Measurements from ENCODE around the gene RNF7. TPM values are rescaled to one million over a fixed set of nuclear protein-coding genes. Genes with fewer than 3 reads are reported as not detected.
A peak's percentile ranks its signal among the peaks of the same experiment; 100 is the strongest.
"Not testable (repeated sequence)": the region's sequence is repeated elsewhere in the genome, so short reads cannot be mapped to it uniquely, and the experiment has no call there.

The RNF7 gene
- total RNA-seq: 10 to 100 TPM; 67.2 to 77.6 TPM

DNA sequence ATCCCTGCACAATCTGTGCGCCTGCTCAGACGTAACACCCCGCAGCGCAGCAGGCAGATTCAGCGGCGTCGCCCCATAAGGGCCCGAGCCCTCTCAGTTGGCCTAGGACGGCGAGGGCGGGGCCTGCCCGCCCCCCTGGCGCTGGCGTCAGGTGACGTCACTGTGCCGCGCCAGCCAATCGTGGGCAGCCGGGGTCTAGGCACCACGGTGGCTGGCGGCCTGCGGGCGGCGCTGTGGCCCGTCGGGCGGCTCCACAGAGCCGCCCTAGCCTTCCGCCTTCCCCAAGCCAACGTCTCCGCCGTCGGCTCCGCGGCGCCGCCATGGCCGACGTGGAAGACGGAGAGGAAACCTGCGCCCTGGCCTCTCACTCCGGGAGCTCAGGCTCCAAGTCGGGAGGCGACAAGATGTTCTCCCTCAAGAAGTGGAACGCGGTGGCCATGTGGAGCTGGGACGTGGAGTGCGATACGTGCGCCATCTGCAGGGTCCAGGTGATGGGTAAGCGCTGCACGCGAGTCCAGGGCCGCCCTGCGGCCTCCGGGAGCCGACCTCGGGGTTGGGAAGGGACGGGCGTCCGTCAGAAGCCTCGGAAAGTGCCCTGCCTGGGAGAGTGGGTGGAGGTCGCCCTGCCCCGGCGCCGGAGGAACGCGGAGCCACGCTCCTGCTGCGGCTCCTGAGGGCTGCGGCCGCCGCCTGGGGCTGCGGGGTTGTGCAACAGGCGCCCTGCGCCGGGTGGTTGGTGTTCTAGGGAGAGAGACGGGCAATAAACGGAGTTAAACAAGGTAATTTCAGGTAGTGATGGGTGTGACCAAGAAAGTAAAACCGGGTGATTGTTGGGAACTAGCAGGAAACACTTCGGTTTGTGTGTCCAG is at the start of gene RNF7:
TSS of gene RNF7 (plus strand) at position 277 of the 869 bp plus-strand sequence. CDS start at position 321, 44 bp downstream.
- peaks cover 50% of the 10 kb centered on the region for H3K4me1 Mint-ChIP-seq (ENCODE audit: low read depth)

DNA sequence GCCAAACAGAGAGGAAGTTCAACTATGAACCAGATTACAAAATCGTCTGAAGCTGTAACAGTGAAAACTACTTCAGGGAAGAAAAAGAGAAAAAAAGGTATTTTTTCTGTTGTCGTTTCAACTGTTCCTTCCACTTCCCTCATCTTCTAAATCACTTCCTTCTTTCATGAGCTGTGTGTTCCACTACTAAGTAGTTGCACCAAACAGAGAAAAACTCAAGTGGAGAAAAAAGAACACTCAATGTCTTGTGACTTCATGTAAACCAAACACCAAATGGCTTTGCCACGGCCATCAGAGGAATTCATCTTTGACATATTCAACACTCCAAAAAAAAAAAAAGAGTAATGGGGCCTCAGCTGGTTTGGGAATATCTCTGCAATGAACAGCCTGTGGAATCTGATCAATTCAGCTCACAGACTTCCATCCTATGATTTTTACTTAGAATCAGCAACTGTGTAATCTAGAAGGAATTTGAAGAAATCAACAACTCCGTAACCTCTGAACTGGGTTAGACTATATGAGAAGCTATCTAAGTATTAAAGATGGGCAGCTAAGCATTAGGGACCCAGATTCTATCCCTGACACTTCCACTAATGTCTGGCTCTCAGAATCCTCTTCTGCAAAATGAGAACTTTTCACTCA is 47.5 kb upstream of the RNF7 start:
- Mint-ChIP-seq H3K27ac (no peak overlapping the region), H3K4me1 (ENCODE audit: low read depth) (peaks cover 12% of the 10 kb centered on the region), H3K36me3 (ENCODE audit: insufficient read depth in 2 of 2) (no peaks in the 10 kb centered on the region), H3K4me3 (no peak overlapping the region), H3K9me3 (no peaks in the 10 kb centered on the region), H3K27me3 (ENCODE audit: low read depth) (no peaks in the 10 kb centered on the region)
- ATAC-seq (replicated peaks in 1 of 2) (no peak), DNase-seq (no peak)

More for the DNA sequence above, at the start of gene RNF7:
- ATAC-seq (replicated peaks in 1 of 2) (peak; percentile 93 to 95), DNase-seq (peak; percentile 96 to 99)
- H3K9me3 Mint-ChIP-seq: no peaks in the 10 kb centered on the region
- peaks cover 5 to 7% of the 10 kb centered on the region in 2 donors for H3K36me3 Mint-ChIP-seq (ENCODE audit: insufficient read depth in 2 of 2)
- peak within 1 kb of the TSS; percentile 97 to 99 for H3K4me3 Mint-ChIP-seq
- peak within 1 kb of the TSS; percentile 100 for H3K27ac Mint-ChIP-seq
- no peaks in the 10 kb centered on the region for H3K27me3 Mint-ChIP-seq (ENCODE audit: low read depth)

DNA sequence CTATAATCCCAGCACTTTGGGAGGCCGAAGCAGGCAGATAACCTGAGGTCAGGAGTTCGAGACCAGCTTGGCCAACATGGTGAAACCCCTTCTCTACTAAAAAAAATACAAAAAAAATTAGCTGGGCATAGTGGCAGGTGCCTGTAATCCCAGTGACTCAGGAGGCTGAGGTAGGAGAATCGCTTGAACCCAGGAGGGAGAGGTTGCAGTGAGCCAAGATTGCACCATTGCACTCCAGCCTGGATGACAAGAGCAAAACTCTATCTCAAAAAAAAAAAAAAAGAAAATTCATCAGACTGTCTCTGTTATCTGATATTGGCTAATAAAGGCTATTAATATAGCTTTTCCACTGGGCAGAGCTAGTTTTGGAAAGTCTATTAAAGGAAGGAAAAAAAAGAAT is 46.6 kb upstream of the RNF7 start:
- H3K4me1 Mint-ChIP-seq (ENCODE audit: low read depth); H3K9me3 Mint-ChIP-seq: not testable (repeated sequence)

DNA sequence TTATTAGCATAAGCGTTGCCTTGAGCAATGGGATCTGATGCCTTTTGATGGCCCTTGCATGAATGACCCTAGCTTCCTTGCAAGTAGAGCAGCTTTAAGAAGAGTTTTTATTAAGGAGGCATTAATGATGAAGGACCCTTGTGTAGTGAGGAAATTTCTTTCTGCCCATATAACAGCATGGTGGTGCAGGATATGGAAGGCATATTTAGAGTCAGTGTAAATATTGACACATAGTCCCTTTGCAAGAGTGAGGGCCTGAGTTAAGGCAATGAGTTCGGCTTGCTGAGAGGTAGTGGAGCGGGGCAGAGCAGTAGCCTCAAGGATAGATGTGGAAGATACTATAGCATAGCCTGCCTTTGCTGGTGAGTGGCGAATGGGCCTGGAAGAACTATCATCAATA is 45.1 kb upstream of the RNF7 start:
- H3K36me3 Mint-ChIP-seq (ENCODE audit: insufficient read depth in 2 of 2); H3K4me3 Mint-ChIP-seq; H3K4me1 Mint-ChIP-seq (ENCODE audit: low read depth); H3K27ac Mint-ChIP-seq; DNase-seq; H3K27me3 Mint-ChIP-seq (ENCODE audit: low read depth); H3K9me3 Mint-ChIP-seq; ATAC-seq (replicated peaks in 1 of 2): not testable (repeated sequence)

More for the DNA sequence above, 46.6 kb upstream of the RNF7 start:
- not testable (repeated sequence) for H3K27me3 Mint-ChIP-seq (ENCODE audit: low read depth); H3K36me3 Mint-ChIP-seq (ENCODE audit: insufficient read depth in 2 of 2); H3K27ac Mint-ChIP-seq; DNase-seq; H3K4me3 Mint-ChIP-seq; ATAC-seq (replicated peaks in 1 of 2)

DNA sequence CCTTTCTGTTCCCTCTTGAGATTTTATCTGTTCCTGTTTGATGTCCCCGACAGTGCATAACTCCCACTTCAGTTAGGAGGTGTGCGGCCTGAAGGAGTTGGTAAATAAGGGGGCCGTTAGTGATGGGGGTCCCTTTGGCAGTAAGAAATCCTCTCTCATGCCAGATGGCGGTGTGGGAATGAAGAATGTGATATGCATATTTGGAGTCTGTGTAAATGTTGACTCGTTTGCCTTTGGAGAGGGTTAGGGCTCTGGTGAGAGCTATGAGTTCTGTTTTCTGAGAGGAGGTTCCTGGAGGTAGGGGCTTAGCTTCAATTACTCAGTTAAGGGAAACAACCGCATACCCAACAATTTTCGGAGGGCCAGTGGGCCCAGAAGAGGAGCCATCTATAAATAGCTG is 38.8 kb upstream of the RNF7 start:
- H3K27me3 Mint-ChIP-seq (ENCODE audit: low read depth): no peaks in the 10 kb centered on the region
- no peaks in the 10 kb centered on the region for H3K4me1 Mint-ChIP-seq (ENCODE audit: low read depth)
- no peak overlapping the region for H3K4me3 Mint-ChIP-seq

DNA sequence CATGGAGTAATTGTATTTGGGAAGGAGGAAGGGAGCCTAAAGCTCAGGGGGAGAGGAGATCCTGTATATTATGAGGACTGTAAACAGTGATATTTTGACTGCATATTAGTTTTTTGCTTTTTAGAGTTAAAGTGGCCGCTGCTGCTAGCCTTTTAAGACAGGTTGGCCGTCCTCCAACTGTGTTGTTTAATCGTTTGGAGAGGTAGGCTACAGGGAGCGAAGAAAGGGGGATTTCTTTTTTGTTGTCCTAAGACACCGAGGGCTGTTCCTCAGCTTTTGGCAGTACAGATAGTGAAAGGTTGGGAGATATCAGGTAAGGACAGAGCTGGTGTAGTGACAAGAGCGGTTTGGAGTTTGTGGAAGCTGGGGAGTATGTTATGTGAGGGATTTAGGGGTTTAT is 38.2 kb upstream of the RNF7 start:
- Mint-ChIP-seq H3K27ac (no peak overlapping the region), H3K27me3 (ENCODE audit: low read depth) (no peaks in the 10 kb centered on the region), H3K36me3 (ENCODE audit: insufficient read depth in 2 of 2) (no peaks in the 10 kb centered on the region), H3K9me3 (no peaks in the 10 kb centered on the region), H3K4me1 (ENCODE audit: low read depth) (no peaks in the 10 kb centered on the region), H3K4me3 (no peak overlapping the region)
- DNase-seq (no peak), ATAC-seq (replicated peaks in 1 of 2) (no peak)

More for the DNA sequence above, 38.8 kb upstream of the RNF7 start:
- no peak for ATAC-seq (replicated peaks in 1 of 2)
- Mint-ChIP-seq H3K9me3 (no peaks in the 10 kb centered on the region), H3K27ac (no peak overlapping the region), H3K36me3 (ENCODE audit: insufficient read depth in 2 of 2) (no peaks in the 10 kb centered on the region)
- DNase-seq: no peak

DNA sequence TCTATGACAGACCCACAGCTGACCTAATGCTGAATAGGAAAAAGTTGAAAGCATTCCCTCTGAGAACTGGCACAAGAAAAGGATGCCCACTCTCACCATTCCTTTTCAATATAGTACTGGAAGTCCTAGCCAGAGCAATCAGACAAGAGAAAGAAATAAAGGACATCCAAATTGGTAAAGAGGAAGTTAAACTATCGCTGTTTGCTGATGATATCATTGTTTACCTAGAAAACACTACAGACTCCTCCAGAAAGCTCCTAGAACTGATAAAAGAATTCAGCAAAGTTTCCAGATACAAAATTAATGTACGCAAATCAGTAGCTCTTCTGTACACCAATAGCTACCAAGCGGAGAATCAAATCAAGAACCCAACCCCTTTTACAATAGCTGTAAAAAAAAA is 34.7 kb upstream of the RNF7 start:
- H3K27ac Mint-ChIP-seq; DNase-seq; H3K36me3 Mint-ChIP-seq (ENCODE audit: insufficient read depth in 2 of 2); H3K27me3 Mint-ChIP-seq (ENCODE audit: low read depth); H3K9me3 Mint-ChIP-seq; H3K4me1 Mint-ChIP-seq (ENCODE audit: low read depth); H3K4me3 Mint-ChIP-seq; ATAC-seq (replicated peaks in 1 of 2): not testable (repeated sequence)

DNA sequence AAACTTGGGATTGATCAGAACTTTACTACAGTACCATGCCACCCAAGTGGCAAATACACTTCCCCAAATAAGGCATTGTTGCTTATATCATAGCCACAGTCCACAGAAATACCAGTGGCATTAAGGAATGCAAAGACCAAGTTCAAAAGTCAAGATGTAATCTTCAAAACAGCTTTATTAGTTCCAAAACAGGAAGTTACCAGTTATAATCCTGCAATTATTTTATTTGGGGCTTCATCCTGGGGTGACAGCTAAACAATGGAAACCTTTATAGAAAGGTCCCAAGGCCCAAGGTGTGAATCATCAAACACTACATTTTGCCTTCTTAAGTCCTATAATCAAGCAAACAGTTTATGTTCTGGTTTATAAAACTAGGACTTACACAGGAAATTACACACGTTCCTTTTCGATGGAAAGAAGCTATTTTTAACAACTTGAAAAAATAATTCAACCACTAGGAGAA is 30.3 kb upstream of the RNF7 start:
- peaks cover 6% of the 10 kb centered on the region for H3K4me1 Mint-ChIP-seq (ENCODE audit: low read depth)
- H3K36me3 Mint-ChIP-seq (ENCODE audit: insufficient read depth in 2 of 2): no peaks in the 10 kb centered on the region
- no peaks in the 10 kb centered on the region for H3K9me3 Mint-ChIP-seq
- H3K4me3 Mint-ChIP-seq: no peak overlapping the region
- DNase-seq (no peak), ATAC-seq (replicated peaks in 1 of 2) (no peak)
- H3K27ac Mint-ChIP-seq: no peak overlapping the region
- no peaks in the 10 kb centered on the region for H3K27me3 Mint-ChIP-seq (ENCODE audit: low read depth)

DNA sequence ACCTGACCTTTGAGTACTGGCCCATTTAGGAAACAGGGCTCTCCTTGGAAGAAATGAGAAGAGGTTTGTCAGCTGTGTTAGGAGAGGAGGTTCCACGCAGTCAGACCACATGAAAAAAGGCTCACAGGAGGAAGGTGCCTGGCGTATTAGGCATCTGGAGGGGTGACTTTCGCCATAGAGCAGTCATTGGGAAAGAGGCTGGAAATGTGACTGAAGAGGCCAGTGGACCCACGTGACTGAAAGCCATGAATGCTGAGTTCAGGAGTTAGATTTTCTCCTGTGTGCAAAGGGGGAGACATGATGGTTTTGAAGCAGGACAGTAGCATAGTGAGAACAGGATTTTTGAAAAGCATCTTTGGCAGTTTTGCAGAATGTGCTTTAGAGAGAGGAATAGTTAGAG is 29.7 kb upstream of the RNF7 start:
- DNase-seq (no peak), ATAC-seq (replicated peaks in 1 of 2) (no peak)
- peaks cover 6% of the 10 kb centered on the region for H3K4me1 Mint-ChIP-seq (ENCODE audit: low read depth)
- H3K4me3 Mint-ChIP-seq: no peak overlapping the region
- no peaks in the 10 kb centered on the region for H3K9me3 Mint-ChIP-seq
- H3K27me3 Mint-ChIP-seq (ENCODE audit: low read depth): no peaks in the 10 kb centered on the region
- H3K27ac Mint-ChIP-seq: no peak overlapping the region
- H3K36me3 Mint-ChIP-seq (ENCODE audit: insufficient read depth in 2 of 2): no peaks in the 10 kb centered on the region

DNA sequence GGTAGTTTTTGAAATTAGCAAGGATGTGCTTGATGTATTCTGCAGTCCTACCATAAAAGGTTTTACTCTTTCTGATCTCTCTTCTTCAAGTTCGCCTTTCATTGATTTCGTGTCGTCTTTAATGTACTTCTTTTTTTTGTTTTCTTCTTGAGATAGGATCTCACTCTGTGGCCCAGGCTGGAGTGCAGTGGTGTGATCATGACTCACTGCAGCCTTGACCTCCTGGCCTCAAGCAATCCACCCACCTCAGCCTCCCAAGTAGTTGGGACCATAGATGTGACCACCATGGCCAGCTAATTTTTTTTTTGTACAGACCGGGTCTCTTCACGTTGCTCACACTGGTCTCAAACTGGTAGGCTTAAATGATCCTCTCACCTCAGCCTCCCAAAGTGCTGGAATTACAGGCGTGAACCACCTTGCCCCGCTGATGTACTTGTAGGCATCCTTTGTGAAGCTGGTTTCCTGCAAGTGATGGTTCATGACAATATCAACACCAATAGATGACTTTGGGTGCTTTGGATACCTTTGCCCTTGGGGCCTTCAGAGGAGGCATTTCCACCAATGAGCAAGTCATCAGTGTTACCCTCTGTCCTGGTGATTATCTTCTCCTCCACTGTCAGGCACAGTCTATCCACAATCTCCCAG is 28.9 kb upstream of the RNF7 start:
- Mint-ChIP-seq H3K27me3 (ENCODE audit: low read depth) (no peaks in the 10 kb centered on the region), H3K36me3 (ENCODE audit: insufficient read depth in 2 of 2) (no peaks in the 10 kb centered on the region), H3K27ac (no peak overlapping the region), H3K4me1 (ENCODE audit: low read depth) (peaks cover 6% of the 10 kb centered on the region), H3K9me3 (no peaks in the 10 kb centered on the region), H3K4me3 (no peak overlapping the region)
- no peak for ATAC-seq (replicated peaks in 1 of 2)
- no peak for DNase-seq

DNA sequence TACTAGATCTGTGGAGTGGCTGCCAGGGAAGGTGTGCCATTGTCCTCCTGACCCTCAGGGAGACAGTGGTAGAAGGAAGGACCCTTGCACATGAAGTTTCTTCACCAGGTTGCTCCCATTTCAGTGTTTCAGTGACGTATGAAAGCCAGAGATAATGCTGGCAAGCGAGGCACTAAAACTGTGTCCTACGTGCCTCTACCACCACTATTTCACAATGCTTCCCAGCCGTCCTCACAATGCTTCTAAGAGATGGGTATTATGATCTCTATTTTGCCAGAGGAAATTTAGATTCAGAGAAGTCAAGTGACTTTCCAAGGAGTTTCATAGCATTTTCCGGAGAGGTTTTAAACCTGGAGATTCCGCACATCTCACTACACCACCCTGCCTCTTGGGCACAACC is 28.0 kb upstream of the RNF7 start:
- Mint-ChIP-seq H3K4me3 (no peak overlapping the region), H3K36me3 (ENCODE audit: insufficient read depth in 2 of 2) (no peaks in the 10 kb centered on the region)

DNA sequence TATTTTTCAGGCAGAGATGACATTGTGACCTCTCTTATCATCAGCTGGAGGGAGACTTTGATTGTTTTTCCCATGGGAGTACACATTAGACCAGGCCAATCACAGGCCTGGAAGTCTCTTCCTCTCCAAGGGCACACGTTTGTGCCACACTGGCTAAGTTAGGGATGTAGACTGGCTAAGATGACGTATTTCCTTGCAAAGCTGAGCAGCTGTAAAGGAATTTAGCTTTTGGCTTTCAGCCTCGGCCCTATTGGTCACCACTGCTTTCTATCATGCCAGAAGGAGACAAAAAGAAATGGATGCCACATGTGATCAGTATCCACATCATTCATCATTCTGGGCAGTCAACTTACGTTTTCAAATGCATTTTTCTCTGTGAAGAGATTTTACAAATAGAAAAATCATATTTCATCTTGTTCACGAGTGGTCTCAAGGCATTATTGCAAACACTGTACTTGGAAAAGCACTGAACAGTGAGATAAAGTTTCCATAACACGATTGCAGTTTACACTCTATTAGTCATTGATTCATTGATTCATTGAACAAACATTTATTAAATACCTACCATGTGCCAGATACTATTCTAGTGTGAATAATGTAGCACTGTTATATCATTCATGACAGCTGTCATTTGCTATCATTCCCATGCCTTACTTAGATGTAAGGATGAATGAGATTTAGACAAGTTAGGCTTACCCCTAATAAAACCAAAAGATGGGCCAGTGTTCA is 27.0 kb upstream of the RNF7 start:
- Mint-ChIP-seq H3K4me3 (no peak overlapping the region), H3K27ac (no peak overlapping the region), H3K4me1 (ENCODE audit: low read depth) (peaks cover 6% of the 10 kb centered on the region), H3K9me3 (no peaks in the 10 kb centered on the region), H3K27me3 (ENCODE audit: low read depth) (no peaks in the 10 kb centered on the region), H3K36me3 (ENCODE audit: insufficient read depth in 2 of 2) (no peaks in the 10 kb centered on the region)
- no peak for DNase-seq
- no peak for ATAC-seq (replicated peaks in 1 of 2)

More for the DNA sequence above, 28.0 kb upstream of the RNF7 start:
- peaks cover 6% of the 10 kb centered on the region for H3K4me1 Mint-ChIP-seq (ENCODE audit: low read depth)
- no peaks in the 10 kb centered on the region for H3K9me3 Mint-ChIP-seq
- H3K27me3 Mint-ChIP-seq (ENCODE audit: low read depth): no peaks in the 10 kb centered on the region
- DNase-seq: no peak
- ATAC-seq (replicated peaks in 1 of 2): no peak
- no peak overlapping the region for H3K27ac Mint-ChIP-seq

DNA sequence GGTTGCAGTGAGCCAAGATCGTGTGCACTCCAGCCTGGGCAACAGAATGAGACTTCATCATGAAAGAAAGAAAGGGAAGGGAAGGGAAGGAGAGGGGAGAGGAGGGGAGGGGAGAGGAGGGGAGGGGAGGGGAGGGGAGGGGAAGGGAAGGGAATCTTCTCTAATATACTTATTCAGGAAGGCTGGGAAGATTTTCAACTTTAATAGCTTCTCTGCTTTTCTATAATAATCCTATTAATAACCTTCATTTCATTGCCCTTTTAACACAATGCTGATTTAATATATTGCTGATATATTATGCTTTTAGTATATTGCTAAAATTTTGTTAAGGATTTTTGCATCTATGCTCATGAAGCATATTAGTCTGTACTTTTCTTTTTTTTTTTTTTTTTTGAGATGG is 23.4 kb upstream of the RNF7 start:
- no peak for DNase-seq
- H3K4me3 Mint-ChIP-seq: no peak overlapping the region
- no peaks in the 10 kb centered on the region for H3K4me1 Mint-ChIP-seq (ENCODE audit: low read depth)
- H3K9me3 Mint-ChIP-seq: no peaks in the 10 kb centered on the region
- H3K27ac Mint-ChIP-seq: no peak overlapping the region
- H3K36me3 Mint-ChIP-seq (ENCODE audit: insufficient read depth in 2 of 2): peaks cover 2 to 5% of the 10 kb centered on the region in 2 donors
- no peaks in the 10 kb centered on the region for H3K27me3 Mint-ChIP-seq (ENCODE audit: low read depth)
- no peak for ATAC-seq (replicated peaks in 1 of 2)

Data from activated T-cell treated with anti-CD3 and anti-CD28 coated beads, Interleukin-2, amount 50 U/mL, for 72 hours (primary cell).